Effector CD4-positive, alpha-beta T cell (primary cell): ENCODE measurements around the gene ITGA7.

ENCODE experiments used
- DNase-seq: peaks from one replicate; pipeline ENCODE4 v3.0.0-alpha.2; 2020

ITGA7 gene

DNA sequence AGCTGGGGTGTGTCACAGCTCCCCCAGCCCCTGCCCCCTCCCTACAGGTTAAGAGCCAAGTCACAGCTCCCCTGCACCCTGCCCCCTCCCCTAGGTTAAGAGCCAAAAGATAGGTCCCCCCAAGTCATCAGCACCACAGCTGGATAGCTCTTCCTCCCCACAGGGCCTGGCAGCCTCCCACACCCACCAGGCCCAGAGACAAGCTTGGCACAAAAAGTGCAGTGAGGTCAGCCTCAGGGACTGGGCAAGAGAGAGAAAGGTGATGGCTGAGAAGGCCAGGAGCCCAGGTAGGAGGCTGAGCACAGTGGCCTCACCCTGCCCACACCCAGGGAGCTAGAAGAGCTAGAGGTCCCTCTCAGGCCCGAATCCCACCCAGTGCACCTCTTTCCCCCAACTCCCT is 8.7 kb downstream of the ITGA7 start:
- no peak for DNase-seq

DNA sequence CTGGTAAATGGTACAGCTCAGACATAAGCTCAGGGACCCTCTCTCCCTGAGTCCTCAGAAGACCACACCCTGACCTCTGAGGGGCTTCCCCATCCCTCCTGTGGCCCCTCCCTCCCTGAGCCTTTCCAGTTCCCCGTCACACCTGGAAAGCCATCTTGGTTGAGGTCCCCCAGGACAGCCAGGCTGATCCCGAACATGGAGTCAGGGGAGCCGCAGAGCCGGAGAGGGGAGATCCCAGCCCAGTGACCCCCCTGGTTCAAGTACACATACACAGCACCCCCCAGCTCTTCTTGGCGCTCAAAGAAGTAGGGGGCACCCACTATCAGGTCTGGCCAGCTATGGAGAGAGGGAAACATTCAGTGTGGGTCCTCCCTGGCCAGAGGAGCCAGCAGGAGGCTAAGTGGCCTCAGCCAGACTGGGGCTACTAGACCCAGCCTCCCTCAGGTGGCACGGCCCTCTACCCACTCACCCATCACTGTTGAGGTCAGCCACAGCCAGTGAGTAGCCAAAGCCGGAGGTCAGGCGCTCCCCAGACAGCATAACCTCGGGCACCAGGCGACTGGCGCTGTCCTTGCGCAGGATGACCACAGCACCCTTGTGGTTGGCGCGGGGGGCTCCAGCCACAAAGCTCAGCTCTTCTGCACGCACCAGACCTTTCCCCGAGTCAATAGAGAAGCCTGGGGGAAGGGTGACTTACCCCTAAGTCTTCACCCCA is 9.3 kb downstream of the ITGA7 start:
- DNase-seq: no peak

DNA sequence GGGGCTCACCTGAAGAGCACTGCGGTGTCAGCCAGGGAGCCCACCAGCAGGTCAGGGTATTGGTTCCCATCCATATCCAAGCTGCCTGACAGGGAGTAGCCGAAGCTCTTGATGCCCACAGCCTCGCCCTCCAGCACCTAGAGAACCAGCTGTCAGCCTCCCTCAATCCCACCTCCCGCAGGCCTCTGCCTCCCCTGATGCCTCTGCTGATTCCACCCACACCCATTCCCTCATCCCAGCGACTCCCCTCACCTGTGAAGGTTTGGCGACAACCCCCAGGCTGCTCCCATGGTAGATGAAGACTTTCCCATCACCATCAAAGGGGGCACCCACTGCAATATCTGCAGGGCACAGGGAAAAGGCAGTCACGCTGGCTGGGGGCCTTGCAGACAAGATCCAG is 10.0 kb downstream of the ITGA7 start:
- no peak for DNase-seq

DNA sequence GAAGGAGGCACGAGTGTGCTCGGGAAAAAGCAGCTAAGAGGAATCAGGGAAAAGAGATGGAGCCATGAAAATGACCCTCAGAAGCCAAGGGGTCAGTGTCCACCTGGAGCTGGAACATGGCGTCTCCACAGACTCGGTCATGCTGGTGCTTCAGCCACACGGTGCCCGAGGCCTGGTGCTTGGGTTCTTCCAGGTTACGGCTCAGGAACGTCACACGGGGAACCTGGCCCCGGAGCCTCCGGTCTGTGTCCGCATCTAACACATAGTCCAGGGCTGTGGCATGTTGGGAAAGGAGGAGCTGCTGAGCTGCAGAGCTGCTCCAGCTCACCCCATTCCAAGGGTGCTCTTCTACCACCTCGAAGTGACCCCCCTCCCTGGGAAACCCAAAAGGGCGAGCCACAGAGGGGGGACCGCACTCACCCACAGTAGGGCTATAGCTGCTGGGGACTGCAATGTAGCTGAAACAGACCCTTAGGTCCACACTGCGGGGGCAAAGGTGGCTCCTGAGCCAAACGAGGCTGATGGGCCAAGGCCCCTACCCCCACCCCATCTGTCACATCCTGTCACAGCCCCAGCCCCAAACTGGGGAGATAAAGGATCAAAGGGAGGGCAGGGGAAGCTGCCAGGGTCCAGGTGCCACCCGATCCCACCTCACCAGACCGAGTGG is 10.8 kb downstream of the ITGA7 start:
- no peak for DNase-seq

DNA sequence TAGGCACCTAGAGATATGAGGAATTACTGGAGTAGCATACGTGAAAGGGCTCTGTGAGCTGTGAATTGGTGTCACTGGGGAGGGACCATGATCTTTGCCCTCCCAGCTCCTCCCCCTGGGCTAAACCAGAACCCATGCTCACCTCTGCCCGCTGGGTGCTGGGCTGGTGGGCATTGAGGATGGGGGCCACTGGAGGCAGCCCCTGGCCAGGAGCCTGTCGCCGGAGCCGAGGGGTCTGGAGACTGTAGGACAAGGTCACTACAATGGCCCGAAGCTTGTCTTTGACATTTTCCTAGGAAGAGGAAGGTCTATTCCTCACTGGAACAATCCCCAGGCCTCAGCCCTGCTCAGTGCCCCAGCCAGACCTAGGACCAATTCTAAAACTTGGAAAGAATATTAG is 11.6 kb downstream of the ITGA7 start:
- DNase-seq: no peak

DNA sequence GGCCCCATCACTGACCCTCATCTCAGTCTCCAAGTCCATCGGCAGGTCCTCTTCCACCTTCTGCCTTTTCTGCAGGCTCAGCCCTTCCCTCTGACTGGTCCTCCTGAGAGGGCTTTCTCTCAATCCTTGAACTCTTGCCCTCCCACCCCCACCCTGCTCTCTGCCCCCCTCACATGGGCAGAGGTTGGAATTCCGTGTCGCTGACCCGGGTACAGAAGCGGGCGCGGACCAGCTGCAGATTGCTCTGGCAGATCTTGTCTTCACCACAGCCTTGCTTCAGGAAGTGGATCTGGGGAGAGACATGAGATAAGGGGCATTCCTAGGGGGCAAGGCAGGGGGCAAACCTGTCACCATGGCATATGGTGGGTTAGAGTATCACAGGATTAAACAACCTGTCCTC is 12.4 kb downstream of the ITGA7 start:
- no peak for DNase-seq

DNA sequence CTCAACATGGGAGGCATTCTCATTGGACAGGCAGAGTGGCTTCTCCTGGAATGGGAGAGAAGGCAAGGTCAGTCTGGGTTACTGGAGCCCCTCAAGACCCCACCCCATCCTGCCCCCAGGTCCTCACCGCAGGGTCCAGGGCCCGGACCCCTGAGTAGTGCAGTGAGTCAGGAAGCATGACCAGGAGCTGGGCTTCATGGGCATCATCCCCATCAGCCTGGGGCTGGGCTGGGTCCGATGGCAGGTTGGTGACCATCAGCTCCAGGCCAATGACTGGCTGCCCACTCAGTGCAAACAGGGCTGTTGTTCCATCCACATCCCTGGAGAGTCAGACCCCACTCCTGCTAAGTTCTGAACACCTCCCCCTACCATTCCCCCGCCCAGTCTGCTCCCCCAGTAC is 13.1 kb downstream of the ITGA7 start:
- no peak for DNase-seq

DNA sequence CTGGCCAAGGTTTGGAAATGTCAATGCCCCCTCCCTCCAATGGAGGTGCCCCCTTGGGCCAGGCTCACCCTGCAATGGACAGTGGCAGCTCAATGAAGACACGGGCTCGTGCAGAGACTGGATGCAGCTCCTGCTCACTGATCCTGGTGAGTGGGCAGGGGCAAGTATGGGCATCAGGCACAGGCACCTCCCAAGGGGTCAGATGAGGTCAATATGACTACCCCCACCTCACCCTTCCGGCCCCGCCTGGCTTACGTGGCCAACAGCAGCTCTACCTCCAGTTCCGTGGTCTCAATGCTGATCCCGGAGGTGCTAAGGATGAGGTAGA is 13.6 kb downstream of the ITGA7 start:
- no peak for DNase-seq

DNA sequence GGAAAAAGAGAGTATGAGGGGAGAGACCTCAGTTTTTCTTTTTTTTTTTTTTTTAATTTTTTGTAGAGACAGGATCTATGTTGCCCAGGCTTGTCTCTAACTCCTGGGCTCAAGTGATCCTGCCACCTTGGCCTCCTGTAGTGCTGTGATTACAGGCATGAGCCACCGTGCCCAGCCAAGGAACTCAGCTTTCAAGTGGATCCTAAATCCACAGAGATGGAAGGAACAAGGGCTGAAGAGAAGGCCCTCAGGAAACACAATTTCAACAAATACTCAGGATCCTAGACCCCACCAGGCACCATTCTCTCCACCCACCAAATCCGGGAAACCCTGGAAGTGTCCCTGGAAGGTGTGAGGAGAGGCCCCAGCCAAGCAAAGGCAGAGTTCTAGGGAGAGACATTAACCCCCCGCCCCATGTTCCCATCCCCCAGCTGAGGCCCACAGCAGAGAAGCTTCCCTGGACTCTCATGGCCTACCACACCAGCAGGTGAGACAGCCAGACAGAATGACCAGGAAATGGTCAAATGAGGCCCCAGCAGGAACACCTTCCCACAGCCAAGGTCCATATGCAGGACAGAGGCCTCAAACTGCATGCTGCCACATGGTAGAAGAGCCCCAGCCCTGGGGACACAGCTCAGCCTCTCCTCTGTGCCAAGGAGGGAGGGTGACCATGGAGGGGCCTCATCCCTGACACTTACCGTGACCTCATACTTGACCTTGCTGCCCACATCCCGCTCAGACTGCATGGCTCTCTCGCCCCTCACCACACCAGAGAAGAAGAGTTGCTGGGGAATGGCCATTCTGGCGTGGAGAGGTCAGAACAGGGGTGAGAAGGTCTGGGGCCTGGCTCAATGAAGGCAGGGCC is 14.1 kb downstream of the ITGA7 start:
- no peak for DNase-seq

DNA sequence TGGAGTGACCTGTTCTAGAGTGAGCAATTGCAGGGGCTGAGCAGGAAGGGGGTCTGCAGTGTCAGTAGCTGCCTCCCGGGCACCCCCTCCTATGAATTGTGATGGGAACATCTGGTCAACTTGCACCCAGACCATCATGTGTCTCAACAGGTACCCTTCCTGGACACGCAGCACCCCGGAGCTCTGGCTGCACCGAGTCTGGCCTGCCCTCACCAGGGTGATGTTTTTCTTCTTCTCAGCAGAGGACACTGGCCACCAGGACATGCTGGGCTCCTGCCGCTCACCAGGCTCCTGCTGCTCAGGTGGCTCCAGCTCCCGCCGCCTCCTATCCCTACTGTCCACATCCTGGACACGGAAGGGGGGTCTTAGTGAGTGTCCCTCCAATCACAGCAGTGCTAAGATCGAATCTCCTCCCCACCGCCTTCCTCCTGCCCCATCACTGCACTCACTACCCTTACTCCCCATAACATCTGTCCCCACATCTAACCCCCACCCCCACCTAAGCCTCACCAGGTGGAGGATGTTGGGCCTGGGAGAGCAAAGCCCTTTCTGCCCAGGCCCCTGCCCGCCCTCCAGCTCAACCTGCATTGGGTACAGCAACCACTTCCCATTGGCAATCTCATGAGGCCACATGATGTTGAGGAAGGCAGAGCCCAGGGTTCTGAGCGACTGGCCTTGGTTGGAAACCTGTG is 14.9 kb downstream of the ITGA7 start:
- DNase-seq: no peak

DNA sequence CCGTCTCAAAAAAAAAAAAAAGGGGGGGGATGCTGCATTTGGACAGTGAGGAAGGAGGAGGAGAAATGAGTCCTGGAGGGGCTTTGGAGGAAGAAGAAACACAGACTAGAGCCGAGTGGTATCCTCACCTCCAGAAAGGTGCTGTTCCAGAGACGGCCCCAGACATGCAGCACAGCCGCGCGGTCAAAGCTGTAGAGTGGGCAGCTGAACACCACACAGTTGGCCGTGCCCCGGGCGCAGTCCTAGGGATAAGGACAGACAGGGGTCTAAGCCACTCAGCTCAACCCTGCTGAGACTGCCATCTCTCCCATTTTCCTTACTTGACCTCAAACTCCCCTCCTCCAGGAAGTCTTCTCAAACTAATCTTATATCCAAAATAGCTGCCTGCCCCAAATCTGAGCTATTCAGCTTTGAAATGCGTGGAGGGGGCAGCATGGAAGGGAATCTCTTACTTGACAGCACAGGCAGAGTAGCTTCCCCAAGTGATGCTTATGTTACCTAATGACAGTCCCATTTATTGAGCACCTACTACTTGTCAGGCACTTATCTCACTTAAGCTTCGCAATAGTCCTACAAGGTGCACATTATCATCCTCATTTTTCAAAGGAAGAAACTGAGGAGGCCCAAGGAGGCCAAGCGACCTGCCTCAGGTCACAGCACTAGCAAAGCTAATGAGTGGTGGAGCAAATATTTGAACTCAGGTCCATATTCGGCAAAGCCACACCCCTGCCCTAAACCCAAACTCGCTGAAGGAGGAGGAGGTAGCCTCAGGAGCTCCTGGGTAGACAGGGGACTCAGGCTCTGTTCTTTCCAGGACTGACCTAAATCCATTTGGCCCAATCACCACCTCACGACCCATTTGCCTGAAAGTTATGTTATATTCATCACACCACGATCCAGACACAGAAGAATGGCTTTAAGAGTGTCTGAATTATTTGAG is 18.7 kb downstream of the ITGA7 start:
- DNase-seq: no peak

DNA sequence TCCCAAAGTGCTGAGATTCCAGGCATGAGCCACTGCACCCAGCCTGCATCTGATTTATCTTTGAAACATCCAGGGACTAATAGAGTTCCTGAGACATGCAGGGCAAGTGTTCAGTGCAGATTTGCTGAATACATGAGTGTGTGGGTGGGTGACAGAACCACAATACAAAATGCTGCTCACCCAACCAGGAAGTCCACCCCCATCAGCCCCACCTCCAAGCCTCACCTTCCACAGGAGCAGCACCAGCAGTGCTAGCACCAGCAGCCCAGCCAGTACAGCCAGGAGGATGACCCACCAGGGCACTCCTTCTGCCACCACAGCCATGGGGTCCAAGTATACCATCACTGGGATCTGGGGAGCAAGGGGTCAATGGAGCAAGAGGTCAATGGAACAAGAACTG is 20.0 kb downstream of the ITGA7 start:
- DNase-seq: no peak

DNA sequence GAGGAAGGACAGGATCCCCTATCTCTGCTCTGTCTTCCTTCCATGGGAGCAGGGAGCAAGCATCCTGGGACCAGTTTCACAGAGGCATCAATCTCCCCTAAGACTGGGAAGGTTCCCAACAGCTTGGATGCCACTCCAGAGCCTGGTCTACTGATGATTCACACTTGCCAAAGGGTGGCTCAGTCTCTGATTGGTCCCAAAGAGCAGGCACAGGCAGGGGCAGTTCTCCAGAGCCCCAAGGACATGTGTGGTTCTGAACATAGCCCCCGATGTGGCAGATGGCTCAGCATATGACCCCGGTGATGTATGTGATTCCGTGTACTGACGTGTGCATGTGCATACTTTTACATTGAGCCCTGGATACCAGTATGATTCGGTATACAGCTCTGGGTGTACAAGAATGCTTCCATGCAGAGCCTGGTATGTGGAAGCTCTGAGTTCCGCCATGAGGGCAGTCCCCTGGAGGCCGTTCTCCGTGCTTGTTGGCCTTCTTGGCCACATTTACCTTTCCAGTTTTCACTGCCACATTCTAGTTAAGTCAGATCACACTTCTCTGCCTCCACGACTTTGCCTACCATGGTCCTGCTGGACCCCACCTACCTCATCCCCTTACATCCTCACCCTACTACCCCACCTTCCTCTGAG is 21.2 kb downstream of the ITGA7 start:
- DNase-seq: no peak

DNA sequence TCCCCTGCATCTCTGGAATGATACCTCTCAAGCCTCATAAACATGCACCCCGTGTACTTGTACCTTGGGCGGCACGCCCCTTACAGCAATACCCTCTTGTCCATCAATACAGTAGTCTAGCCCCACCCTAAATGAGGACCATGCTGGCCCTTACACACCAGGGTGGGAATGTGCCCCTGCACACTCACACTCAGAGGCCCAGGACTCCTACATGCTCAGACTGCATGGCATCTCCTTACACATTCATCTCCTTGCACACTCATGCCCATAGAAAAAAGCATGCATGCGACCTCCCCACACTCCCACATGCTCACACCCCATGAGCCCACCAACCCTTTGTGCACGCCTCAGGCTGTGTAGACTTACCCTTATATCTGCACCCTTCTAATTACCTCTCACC is 22.0 kb downstream of the ITGA7 start:
- DNase-seq: no peak

DNA sequence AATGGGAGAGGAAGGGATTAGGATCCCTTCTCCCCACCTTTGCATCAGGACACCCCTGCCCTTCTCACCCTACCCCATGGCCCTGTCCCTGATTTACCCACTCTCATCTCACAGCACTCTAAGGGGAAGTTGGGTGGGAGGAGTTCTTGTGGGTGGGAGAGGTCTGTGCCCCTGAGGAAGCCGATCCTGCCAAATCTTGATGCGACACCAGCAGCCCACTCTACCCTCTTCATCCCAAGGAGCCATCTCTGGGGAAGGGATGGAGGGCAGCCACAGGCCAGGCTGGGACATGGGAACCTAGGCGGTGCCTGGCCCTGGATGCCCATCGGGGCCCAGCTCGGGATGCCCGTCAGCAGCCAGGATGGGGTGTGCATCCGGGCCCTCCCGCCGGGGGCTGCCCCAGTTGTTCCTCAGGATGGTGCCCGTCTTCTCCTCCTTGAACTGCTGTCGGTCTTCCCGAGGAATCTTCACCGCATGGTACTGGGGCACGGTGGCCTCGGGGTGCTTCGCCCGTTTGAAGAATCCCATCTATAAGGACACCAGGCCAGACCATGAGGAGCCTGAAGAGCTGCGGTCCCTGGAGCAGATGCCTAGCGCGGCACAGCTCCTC is 22.8 kb downstream of the ITGA7 start:
- DNase-seq: no peak

DNA sequence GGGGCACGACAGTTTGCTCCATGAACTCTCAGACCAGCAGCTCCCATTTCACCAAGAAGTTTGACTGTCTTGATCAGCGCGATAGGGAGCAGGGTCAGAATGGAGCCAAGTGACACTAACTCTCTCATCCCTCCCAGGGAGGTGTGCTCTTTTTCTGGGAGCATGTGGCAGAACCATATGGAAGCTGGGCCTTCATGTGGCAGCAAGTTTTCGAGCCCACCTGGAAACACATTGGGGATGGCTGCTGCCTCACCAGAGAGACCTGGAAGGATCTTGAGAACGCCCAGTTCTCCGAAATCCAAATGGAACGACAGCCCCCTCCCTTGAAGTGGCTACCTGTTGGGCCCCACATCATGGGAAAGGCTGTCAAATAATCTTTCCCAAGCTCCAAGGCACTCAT is 24.0 kb downstream of the ITGA7 start:
- DNase-seq: no peak

DNA sequence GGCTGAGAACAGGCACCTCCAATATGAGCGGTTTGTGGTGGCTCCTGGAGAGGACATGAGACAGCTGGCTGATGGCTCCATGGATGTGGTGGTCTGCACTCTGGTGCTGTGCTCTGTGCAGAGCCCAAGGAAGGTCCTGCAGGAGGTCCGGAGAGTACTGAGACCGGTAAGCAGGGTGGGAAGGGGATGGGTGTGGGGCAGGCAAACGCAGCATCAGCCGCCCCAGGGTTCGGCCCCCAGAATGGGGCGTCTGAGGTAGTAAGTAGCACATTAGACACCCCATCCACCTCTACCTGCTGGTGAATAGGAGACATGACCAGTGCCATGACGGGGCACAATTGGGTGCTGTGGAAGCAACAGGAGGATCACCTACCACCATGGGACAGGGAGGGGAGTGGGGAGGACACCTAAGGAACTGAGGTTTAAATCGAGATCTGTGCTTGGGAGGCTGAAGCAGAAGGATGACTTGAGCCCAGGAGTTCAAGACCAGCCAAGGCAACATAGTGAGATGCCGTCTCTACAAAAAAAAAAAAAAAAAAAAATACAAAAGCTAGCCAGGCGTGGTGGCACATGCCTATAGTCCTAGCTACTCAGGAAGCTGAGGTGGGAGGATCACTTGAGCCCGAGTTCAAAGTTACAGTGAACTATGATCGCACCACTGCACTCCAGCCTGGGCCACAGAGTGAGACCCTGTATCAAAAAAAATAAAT is 25.5 kb downstream of the ITGA7 start:
- DNase-seq: no peak

DNA sequence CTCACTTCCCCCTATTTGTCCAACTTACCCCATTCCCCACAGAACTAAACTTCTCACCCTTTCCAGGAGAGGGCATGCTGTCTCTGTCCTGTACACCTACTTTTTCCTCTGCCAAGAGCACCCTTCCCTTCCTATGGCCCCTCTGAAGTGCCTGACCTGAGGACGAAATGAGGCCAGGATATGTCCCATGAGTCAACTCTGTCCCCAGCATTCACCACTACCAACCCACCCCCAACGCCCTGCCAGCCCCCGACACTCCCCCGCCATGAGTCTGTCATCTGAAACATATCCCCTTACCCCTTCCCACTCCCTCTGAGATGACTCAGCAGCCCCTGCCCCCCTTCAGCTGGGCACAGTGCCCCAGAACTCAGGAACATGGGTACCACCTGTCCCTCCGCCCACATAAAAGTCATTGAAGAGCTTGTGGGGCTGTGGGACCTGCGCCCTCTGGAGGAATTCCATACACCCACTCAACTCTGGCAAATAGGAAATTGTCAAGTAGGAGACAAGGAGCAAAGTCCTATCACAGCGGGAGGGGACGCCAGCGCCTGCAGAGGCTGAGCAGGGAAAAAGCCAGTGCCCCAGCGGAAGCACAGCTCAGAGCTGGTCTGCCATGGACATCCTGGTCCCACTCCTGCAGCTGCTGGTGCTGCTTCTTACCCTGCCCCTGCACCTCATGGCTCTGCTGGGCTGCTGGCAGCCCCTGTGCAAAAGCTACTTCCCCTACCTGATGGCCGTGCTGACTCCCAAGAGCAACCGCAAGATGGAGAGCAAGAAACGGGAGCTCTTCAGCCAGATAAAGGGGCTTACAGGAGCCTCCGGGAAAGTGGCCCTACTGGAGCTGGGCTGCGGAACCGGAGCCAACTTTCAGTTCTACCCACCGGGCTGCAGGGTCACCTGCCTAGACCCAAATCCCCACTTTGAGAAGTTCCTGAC is 26.3 kb downstream of the ITGA7 start:
- no peak for DNase-seq

DNA sequence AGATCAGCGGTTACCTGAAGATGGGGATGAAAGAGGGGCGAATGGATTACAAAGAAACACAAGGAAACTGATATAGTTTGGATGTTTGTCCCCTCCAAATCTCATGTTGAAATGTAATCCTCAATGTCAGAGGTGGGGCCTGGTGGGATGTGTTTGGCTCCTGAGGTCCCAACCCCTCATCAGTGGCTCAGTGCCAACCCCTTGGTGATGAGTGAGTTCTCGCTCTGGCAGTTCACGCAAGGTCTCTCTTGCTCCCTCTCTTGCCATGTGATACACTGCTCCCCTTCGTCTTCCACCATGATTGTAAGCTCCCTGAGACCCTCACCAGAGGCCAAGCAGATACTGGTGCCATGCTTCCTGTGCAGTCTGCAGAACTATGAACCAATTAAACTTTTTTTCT is 28.0 kb downstream of the ITGA7 start:
- no peak for DNase-seq
